Measurements from ENCODE around the gene FAM20C. TPM values are rescaled to one million over a fixed set of nuclear protein-coding genes. Genes with fewer than 3 reads are reported as not detected.

FAM20C gene
- total and polyA plus RNA-seq, 2 of the 8 experiments (the other 6 are each of a cell fraction or from before 2014, with no cell fraction given): 9.5 to 34.8 TPM

DNA sequence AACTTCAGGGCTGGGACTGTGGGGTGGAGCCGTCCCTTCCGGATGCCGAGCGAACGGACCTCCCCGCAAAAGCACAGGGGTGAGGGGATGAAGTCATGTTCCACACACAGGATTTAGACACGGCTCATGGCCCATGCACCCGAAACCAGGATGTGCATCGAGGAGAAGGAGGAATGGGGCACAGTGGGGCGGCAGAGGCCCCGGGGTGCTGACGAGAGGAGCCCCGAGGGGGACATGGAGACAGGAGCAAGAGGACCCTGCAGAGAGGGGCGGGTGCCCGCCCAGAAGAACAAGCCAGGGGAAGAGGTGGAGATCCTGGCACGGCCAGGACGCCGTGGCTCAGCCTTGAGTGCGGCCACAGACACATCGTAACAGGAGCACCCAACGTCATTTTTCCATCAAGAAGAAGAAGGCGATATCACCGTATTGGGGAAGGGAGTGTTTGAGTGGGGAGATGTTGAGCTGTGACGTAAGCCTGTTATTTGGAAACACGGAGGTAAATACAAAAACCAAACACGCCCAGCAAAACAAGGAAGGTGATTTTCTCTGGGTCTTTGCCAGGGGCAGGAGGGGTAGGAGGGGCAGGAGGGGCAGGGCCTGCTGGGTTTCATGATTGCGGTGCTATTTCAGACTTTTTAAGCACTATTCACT is 72.3 kb downstream of the FAM20C start:
- no peak for FAIRE-seq
- no peak overlapping the region for H2BK20ac ChIP-seq (ENCODE audit: low read length)
- 89% methylated on average over 27 of the region's 27 CpGs; no CpG with 5 or more reads in 1 of the 2 experiments for WGBS, 2 experiments (ENCODE audit: extremely low coverage in 1 of 2, insufficient coverage in 1 of 2, insufficient read length in 1 of 2, insufficient replicate concordance in 2 of 2, low coverage in 1 of 2, low lambda C conversion rate in 2 of 2, missing lambda C conversion rate in 1 of 2)
- TF ChIP-seq, protein P1, sequence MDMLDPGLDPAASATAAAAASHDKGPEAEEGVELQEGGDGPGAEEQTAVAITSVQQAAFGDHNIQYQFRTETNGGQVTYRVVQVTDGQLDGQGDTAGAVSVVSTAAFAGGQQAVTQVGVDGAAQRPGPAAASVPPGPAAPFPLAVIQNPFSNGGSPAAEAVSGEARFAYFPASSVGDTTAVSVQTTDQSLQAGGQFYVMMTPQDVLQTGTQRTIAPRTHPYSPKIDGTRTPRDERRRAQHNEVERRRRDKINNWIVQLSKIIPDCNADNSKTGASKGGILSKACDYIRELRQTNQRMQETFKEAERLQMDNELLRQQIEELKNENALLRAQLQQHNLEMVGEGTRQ (IDR thresholded peaks at IDR 0.05; ENCODE audit: low read length): no peak
- TF ChIP-seq, protein P2, sequence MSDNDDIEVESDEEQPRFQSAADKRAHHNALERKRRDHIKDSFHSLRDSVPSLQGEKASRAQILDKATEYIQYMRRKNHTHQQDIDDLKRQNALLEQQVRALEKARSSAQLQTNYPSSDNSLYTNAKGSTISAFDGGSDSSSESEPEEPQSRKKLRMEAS (IDR thresholded peaks at IDR 0.05): no peak
- TF ChIP-seq GTF2F1 (IDR thresholded peaks at IDR 0.05; ENCODE audit: borderline replicate concordance, low read depth, low read length) (no peak), JUND (IDR thresholded peaks at IDR 0.05; ENCODE audit: low read length) (no peak), SIN3A (conservative IDR thresholded peaks at IDR 0.05 in 1 of 2, IDR thresholded peaks at IDR 0.05 in 1 of 2; ENCODE audit: low read depth in 1 of 2, low read length in 2 of 2) (no peak), SIRT6 (IDR thresholded peaks at IDR 0.05; ENCODE audit: low read length) (no peak), EZH2 (IDR thresholded peaks at IDR 0.05; ENCODE audit: low read depth, low read length, severe bottlenecking) (no peak)

More for the DNA sequence above, 72.3 kb downstream of the FAM20C start:
- no peak overlapping the region for H3K23ac ChIP-seq (ENCODE audit: insufficient read length)
- no peaks in the 10 kb centered on the region for H4K20me1 ChIP-seq (replicated peaks in 1 of 2; ENCODE audit: control insufficient read depth in 1 of 2, insufficient read depth in 2 of 2, low read length in 2 of 2)
- H3K9ac ChIP-seq (replicated peaks in 1 of 4; ENCODE audit: extremely low read depth in 1 of 4, low read depth in 3 of 4, low read length in 3 of 4): no peak overlapping the region
- no peak overlapping the region for H3K18ac ChIP-seq (ENCODE audit: extremely low read depth, low read length)
- H3K23me2 ChIP-seq (ENCODE audit: low read depth, low read length): no peaks in the 10 kb centered on the region
- H3K9me3 ChIP-seq (ENCODE audit: insufficient read depth in 2 of 2, low read depth in 1 of 2, low read length in 1 of 2): peaks cover 57 to 94% of the 10 kb centered on the region in 2 experiments
- no peak overlapping the region for H3K4me3 ChIP-seq (ENCODE audit: extremely low read depth in 1 of 4, insufficient read depth in 2 of 4, low read depth in 3 of 4, low read length in 4 of 4)
- no peak overlapping the region for H2BK5ac ChIP-seq (ENCODE audit: low read depth, low read length)
- no peak overlapping the region for H2AFZ ChIP-seq (ENCODE audit: low read length)
- H2BK120ac ChIP-seq (replicated peaks; ENCODE audit: low read depth, low read length): no peak overlapping the region
- no peak overlapping the region for H2AK5ac ChIP-seq (ENCODE audit: low read depth, low read length)
- ChIA-PET POLR2A (ENCODE audit: partially characterized antibody) (no interaction called here), CTCF (ENCODE audit: partially characterized antibody) (interaction anchor here (0.6 to 3.6 kb wide), 17 partner anchors 11 to 223 kb away, joined by 3 to 21 read pairs (median 4); no protein-coding TSS in a partner anchor)
- no peak overlapping the region for H3K4ac ChIP-seq (replicated peaks; ENCODE audit: insufficient read length, low read depth, low read length)
- H3K14ac ChIP-seq (ENCODE audit: insufficient read length): no peak overlapping the region
- no peak for DNase-seq (ENCODE audit: low read depth in 1 of 2, low spot score in 2 of 2)
- H3K4me2 ChIP-seq (ENCODE audit: insufficient read depth in 1 of 2, low read depth in 2 of 2, low read length in 2 of 2): no peak overlapping the region
- H3K56ac ChIP-seq (replicated peaks; ENCODE audit: insufficient read length, low read depth, low read length): no peak overlapping the region
- peaks cover 0 to 2% (median 0%) of the 10 kb centered on the region in 4 experiments; a peak in 1 of 7 replicates for H3K27me3 ChIP-seq (replicated peaks in 1 of 4; ENCODE audit: control insufficient read depth in 3 of 4, extremely low read depth in 1 of 4, insufficient read depth in 3 of 4, low read length in 3 of 4)
- no peaks in the 10 kb centered on the region for H3K79me2 ChIP-seq (ENCODE audit: control insufficient read depth in 1 of 2, insufficient read depth in 2 of 2, low read length in 2 of 2)
- H3K4me1 ChIP-seq (replicated peaks in 1 of 4; ENCODE audit: control insufficient read depth in 3 of 4, insufficient read depth in 4 of 4, low read length in 3 of 4): no peaks in the 10 kb centered on the region
- H4K5ac ChIP-seq (ENCODE audit: insufficient read length, low read depth, low read length): no peak overlapping the region
- peaks cover under 1 to 20% (median 10%) of the 10 kb centered on the region in 4 experiments; a peak in 6 of 8 replicates for H3K36me3 ChIP-seq (ENCODE audit: control insufficient read depth in 2 of 4, insufficient read depth in 4 of 4, low read length in 3 of 4)
- H2BK12ac ChIP-seq (ENCODE audit: low read depth, low read length): no peak overlapping the region
- H3K79me1 ChIP-seq (ENCODE audit: low read depth, low read length): 0 out of 2 replicates have a peak, but pooled peaks cover 2% of the 10 kb centered on the region
- H2BK15ac ChIP-seq (ENCODE audit: low read length): no peak overlapping the region
- H3K27ac ChIP-seq (ENCODE audit: low read depth, low read length): no peak overlapping the region
- no peak overlapping the region for H4K8ac ChIP-seq (ENCODE audit: extremely low read depth, insufficient read depth, low read length)
- no peak overlapping the region for H4K91ac ChIP-seq (replicated peaks; ENCODE audit: insufficient read length, low read length)
